GM19025 (cell line): Measurements from ENCODE around the gene DEPDC1B.
"Not testable (repeated sequence)": the region's sequence is repeated elsewhere in the genome, so short reads cannot be mapped to it uniquely, and the experiment has no call there.

Experiments used
- ATAC-seq: cut with Tn5 transposase; IDR thresholded peaks from one replicate; pipeline ENCODE4 v1.9.1; 2021; ENCODE audit warnings: mild to moderate bottlenecking, low read depth, moderate library complexity; ENCODE audit not compliant: unreplicated experiment

DEPDC1B gene

DNA sequence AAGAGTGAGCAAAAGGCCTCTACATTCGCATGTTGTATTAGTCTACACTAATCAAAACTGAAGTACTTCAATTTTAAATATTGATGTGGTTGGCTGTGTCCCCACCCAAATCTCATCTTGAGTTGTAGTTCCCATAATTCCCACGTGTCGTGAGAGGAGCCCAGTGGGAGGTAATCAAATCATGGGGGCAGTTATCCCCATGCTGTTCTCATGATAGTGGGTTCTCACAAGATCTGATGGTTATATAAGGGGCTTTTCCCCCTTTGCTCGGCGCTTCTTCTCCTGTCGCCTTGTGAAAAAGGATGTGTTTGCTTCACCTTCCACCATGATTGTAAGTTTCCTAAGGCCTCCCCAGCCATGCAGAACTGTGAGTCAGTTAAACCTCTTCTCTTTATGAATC lies 112.7 kb downstream of the DEPDC1B start:
- not testable (repeated sequence) for ATAC-seq

DNA sequence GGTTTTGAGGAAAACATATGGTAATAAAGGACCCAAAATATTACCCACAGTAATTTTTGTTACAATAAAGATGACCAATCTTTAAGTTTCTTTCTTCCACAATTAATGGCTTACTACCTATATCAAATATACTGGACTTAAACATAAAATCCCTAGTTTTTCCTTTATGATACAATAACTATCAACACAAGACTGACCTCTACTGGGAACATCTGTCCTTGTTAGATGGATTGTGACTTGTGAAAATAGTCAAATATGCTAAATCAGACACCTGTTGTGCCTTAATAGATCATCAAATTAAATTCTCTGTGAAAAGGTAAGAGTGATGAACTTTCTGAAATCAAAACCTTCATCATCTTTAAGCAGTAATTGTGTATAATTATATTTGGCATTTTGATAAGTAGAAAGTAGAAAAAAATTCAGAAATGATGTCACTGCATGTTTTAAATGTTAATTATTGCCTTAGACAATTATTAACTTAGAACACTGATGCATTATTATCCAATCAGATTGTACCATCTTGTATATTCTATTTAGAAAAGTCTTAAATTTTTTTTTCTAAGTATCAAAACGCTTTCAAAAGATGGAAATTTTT lies 113.6 kb downstream of the DEPDC1B start:
- no peak for ATAC-seq

DNA sequence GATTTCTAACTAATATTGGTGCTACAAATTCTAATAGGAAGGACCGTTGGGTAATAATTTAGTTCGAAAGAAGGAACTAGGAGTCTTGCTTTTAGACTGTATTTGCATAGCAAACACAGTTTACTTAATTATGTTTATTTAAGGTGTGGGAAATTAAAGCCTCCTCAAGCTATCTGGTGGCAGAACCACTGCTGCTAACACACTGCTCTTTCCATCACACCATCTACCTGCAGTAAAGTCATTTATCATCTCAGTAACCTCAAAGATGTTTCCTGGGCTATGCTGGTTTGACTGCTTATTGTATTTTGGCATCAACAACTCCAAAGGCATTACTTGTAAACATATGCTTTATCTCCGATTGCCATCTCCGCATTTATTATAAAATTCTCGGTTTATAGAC lies 114.3 kb downstream of the DEPDC1B start:
- ATAC-seq = no peak

DNA sequence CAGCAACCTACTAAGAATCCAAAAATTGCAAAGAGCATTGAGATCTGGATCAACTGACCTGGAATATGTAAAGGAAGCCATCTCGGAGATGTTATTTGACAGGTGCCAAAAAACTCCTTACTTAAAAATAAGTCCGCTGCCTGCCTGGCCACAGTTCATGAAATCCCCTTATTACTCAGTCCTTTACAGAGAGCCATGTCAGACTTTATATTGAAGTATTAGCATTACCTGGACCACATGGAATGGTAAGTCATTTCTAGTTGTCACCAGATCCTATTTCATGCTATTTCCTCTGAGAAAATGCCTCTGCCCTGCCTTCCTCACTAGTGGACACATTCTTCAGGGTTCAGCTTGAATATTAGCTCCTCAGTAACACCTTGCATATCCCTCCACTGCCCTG lies 115.7 kb downstream of the DEPDC1B start:
- no peak for ATAC-seq

DNA sequence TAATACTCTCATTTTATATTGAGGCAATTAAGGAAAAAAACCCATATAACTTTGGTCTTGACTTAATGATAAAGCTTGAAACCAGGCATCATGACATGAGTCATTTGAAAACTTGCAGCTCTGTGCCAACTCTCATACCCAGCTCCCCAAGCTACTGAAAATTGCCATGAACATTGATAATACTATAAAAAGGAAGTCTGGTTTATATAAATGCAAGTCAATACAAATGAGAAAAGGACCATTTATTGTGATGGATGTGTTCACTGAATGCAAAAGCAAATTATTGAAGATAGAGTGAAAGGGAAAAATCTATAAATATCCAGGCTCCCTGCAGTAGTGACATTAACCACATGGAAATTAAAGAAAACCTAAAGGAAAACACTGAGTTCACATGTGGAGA lies 116.3 kb downstream of the DEPDC1B start:
- no peak for ATAC-seq

DNA sequence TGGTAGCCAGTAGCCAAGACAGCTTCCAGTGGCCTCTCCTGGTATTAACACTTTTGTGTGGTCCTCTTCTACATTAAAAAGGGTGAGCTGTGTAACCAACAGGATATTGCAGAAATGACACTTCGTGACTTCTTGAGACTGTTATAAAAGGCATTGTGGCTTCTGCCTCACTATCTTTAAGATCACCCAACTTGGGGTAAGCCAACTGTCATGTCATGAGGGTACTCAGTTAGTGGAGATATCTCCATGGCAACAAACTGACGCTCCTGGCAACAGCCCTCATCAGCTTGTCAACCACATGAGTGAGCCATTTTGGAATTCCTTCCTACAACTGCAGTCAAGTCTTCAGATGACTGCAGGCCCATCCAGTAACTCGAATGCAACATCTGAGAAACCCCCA lies 121.7 kb downstream of the DEPDC1B start:
- no peak for ATAC-seq

DNA sequence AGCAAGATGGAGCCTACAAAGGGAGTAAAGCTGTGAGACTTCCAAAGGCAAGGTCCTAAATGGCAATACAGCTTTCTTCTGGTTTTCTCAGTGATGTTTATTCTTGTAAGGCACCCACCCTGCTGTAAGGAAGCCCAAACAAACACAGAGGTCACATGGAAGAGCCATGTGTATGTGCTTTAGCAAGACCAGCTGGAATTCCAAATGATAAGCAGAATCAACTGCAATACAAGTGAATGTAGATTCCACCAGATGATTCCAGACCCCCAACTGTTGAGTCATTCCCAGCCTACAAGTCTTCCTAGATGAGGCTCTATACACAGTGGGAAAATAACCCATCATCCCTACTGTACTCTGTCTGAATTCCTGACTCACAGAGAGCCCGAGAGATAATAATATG lies 122.8 kb downstream of the DEPDC1B start:
- ATAC-seq = no peak

DNA sequence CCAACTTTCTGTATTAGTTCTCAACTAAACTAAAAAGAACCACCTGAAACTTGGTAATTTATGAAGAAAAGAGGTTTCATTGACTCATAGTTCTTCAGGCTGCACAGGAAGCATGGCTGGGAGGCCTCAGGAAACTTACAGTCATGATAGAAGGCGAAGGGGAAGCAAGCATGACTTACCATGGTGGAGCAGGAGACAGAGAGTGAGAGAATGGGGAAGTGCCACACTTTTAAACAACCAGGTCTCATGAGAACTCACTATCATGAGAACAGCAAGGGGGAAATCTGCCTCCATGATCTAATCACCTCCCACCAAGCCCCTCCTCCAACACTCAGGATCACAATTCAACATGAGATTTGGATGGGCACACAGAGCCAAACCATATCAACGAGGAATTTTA lies 123.5 kb downstream of the DEPDC1B start:
- ATAC-seq = no peak

DNA sequence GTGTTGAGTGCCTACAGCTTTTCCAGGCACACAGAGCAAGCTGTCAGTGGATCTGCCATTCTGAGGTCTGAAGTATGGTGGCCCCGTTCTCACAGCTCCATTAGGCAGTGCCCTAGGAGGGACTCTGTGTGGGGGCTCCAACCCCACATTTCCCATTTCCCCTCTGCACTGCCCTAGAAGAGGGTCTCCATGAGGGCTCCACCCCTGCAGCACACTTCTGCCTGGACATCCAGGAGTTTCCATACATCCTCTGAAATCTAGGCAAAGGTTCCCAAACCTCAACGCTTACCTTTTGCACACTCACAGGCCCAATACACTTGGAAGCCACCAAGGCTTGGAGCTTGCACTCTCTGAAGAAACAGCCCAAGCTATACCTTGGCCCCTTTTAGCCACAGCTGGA lies 131.3 kb downstream of the DEPDC1B start:
- ATAC-seq = no peak

DNA sequence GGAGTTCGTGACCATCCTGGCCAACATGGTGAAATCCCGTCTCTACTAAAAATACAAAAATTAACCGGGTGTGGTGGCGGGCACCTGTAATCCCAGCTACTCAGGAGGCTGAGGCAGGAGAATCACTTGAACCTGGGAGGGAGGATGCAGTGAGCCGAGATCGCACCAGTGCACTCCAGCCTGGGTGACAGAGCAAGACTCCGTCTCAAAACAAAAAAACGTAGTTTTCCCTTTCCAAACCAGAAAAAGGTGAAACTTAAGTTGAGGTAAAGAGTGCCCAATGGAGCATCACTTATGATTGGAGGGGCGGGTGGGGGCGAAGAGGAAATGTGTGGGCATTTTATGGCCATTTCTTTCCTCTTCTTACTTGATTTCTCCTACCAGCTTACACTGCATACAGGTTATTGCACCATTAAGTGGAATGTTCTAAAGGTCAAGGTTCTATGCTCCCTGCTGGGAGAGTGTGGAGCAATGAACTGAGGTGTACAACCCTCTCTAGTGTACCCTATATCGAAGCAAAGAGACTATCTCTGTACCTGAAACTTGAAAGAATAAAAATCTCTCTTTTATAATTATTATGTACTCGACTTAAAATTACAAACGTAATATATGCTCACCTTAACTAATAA lies 136.2 kb downstream of the DEPDC1B start:
- no peak for ATAC-seq

DNA sequence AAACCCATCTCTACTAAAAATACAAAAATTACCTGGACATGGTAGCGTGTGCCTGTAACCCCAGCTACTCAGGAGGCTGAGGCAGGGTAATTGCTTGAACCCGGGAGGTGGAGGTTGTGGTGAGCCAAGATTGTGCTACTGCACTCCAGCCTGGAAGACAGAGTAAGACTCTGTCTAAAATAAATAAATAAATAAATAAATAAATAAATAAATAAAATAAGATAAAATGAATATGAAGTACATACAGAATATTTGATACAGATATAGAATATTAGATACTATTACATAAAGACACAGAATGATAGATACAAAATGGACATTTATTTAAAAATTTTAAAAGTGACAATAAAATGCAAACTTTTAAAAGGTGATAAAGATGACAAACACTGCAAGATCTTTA lies 146.7 kb downstream of the DEPDC1B start:
- ATAC-seq = not testable (repeated sequence)

DNA sequence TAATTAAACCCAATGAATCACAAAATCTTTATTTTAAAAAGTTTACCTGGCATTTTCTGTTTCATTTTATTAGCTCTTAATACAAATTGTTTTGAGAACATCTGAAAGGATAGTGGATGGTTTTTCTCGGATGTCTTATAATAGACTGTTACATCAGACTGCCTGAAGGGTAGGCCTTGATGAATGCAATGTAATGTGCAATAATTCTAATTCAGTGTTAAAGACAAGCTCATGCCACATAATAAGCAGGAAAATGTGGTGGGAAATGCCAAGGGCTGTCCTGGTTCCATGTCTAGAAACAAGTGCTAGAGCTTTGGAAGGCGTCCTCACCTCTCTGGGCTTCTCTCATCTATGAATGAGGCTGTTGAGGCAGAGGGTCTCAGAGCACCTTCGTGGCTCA lies 148.1 kb downstream of the DEPDC1B start:
- no peak for ATAC-seq

DNA sequence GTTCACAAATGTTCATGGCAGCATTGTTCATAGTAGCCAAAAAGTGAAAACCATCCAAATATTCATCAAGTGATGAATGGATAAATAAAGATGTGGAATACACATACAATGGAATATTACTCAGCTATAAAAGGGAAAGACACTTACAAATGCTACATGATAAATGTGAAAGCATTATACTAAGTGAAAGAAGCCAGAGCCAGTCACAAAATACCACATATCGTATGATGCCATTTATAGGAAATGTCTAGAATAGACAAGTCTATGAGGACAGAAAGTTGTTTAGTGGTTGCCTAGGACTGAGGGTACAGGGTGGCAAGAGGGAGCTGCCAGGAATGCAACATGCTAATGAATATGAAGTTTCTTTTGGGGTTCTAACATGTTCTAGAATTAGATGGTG lies 148.7 kb downstream of the DEPDC1B start:
- no peak for ATAC-seq

DNA sequence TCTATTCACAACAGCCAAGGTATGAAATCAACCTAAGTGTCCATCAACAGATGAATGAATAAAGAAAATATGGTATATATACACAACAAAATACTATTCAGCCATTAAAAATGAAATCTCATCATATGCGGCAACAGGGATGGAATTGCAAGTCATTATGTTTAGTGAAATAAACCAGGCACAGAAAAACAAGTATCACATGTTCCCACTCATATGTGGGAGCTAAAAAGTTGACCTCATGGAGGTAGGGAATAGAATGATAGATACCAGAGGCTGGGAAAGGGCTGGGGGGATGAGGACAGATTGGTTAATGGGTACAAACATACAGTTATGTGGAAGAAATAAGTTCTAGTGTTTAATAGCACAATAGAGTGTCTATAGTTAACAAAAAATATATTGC lies 149.7 kb downstream of the DEPDC1B start:
- no peak for ATAC-seq

DNA sequence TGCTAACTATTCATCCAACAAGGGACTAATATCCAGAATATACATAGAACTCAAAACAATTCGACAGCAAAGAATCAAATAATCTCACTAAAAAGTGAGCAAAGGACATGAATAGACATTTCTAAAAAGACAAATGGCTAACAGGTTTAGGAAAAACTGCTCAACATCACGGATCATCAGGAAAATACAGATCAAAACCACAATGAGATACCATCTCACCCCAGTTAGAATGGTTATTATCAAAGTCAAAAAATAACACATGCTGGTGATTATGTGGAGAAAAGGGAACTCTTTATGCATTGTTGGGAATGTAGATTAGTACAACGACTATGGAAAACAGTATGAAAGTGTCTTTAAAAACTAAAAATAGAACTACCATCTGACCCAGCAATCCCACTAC lies 150.1 kb downstream of the DEPDC1B start:
- no peak for ATAC-seq
